Psoas muscle (tissue), 8 donors: ENCODE data around the gene NADK2. TPM values are rescaled to one million over a fixed set of nuclear protein-coding genes. Genes with fewer than 3 reads are reported as not detected.

Experiments used
- ATAC-seq, 4 donors: fragments of 200-7000 bp; cut with Tn5 transposase; one replicate each; pipeline ENCODE4 v1.9.1; 2020; ENCODE audit warnings: moderate library complexity in 3 of 4, mild to moderate bottlenecking in 2 of 4
- DNase-seq, 2 donors: peaks; one replicate each; pipeline ENCODE4 v3.0.0-alpha.2; 2020
- H3K27ac ChIP-seq: fragments of 200-600 bp; one replicate; pipeline ENCODE4 v1.8.0; 2022
- H3K27me3 ChIP-seq, 3 donors: fragments of 200-600 bp in 1 of 3; one replicate each; pipeline versions ENCODE4 v1.6.1 to v1.8.0; 2013 to 2022; ENCODE audit warnings: low read length in 2 of 3, mild to moderate bottlenecking in 2 of 3, moderate library complexity in 1 of 3; ENCODE audit not compliant: insufficient read depth in 3 of 3
- H3K36me3 ChIP-seq, 2 donors: fragments of 200-600 bp in 1 of 2; one replicate each; pipeline versions ENCODE4 v1.6.1 to v1.8.0; 2013 to 2022; ENCODE audit warnings: low read depth in 1 of 2, mild to moderate bottlenecking in 1 of 2, moderate library complexity in 1 of 2; ENCODE audit not compliant: insufficient read depth in 1 of 2
- H3K4me1 ChIP-seq: fragments of 200-600 bp; one replicate; pipeline ENCODE4 v1.8.0; 2022
- H3K4me3 ChIP-seq: fragments of 200-600 bp; one replicate; pipeline ENCODE4 v1.8.0; 2022; ENCODE audit warnings: mild to moderate bottlenecking
- H3K9me3 ChIP-seq: fragments of 200-600 bp; one replicate; pipeline ENCODE4 v1.8.0; 2022
- CTCF ChIP-seq: fragments of 200-600 bp; IDR thresholded peaks from one replicate; pipeline ENCODE4 v1.8.0; 2022; ENCODE audit warnings: antibody characterized with exemption
- WGBS, 3 donors: extraction: QIAGEN DNeasy Blood & Tissue Kit; methylation state at CpG; one replicate each; pipeline versions ENCODE4 v1.1.6 to v1.1.7; 2013; 5-methylcytosine and 5-hydroxymethylcytosine counted together
- intact Hi-C, 2 donors: fragments of 100-400 bp; cut with DNase I; formaldehyde crosslinking; loops; one replicate each; pipeline versions ENCODE4 v1.11.0 to v1.14.2; 2022
- polyA plus RNA-seq, 3 donors: library from polyadenylated mRNA; stranded (reverse); fragments of 200-250 nt; gene quantifications; one replicate each; pipeline ENCODE4 v1.2.3, GENCODE V29; 2013
- total RNA-seq, 4 donors: library from RNA; stranded (reverse); fragmentation: NEBNext Ultra II Directional in 2 of 4; extraction: Animal tissue kit (Norgen Biotek cat#: 25700) in 2 of 4; gene quantifications; one replicate each; pipeline versions ENCODE4 v1.2.1 to v1.2.4, GENCODE V29; 2021 to 2023
- donor health status: healthy with polysubstance abuse.
- donor health status: DM: no; HTN: no; CAD: no; lungs with moderate emphysema.
- donor health status: Bipolar disorder and iron deficiency.
- donor health status: healthy.
- donor health status: DM: yes; HTN: yes; CAD: no.
- donor health status: DM: no; HTN: no; CAD: no.
- donor health status: DM: no; HTN: no; CAD: no.
- donor health status: DM: yes; HTN: yes; CAD: no.

The NADK2 gene
- total and polyA plus RNA-seq, 7 donors: 13.4 to 46.6 (median 31.7) TPM

GRCh38 chr5:36164461-36164860 lies 77.3 kb downstream of the NADK2 start:
- intact Hi-C loops: no loop called here
- WGBS, 3 donors: 92 to 97% (median 95%) methylated on average over 4 of the region's 4 CpGs
- no peaks in the 10 kb centered on the region for H3K9me3 ChIP-seq
- DNase-seq (no peak), ATAC-seq (no peak)
- H3K36me3 ChIP-seq: peaks cover 7 to 90% of the 10 kb centered on the region in 2 donors
- H3K27ac ChIP-seq: no peak overlapping the region
- H3K27me3 ChIP-seq: no peaks in the 10 kb centered on the region
- H3K4me3 ChIP-seq: no peak overlapping the region
- H3K4me1 ChIP-seq: no peaks in the 10 kb centered on the region
- TF ChIP-seq CTCF: no peak

- DNase-seq (no peak), ATAC-seq (no peak)
- intact Hi-C loops: no loop called here
- no peak for TF ChIP-seq CTCF
- H3K27me3 ChIP-seq: no peaks in the 10 kb centered on the region
- H3K27ac ChIP-seq: no peak overlapping the region
- H3K36me3 ChIP-seq: peaks cover 2 to 86% of the 10 kb centered on the region in 2 donors
- no peaks in the 10 kb centered on the region for H3K4me1 ChIP-seq
- no peaks in the 10 kb centered on the region for H3K9me3 ChIP-seq
- WGBS, 3 donors: 81 to 86% (median 83%) methylated on average over 9 of the region's 9 CpGs
- no peak overlapping the region for H3K4me3 ChIP-seq
These were observed 78.8 kb downstream of the NADK2 start for GRCh38 chr5:36162810-36163486.

GRCh38 chr5:36161361-36161760 lies 80.4 kb downstream of the NADK2 start:
- DNase-seq (no peak), ATAC-seq (no peak)
- intact Hi-C loops: no loop called here
- H3K9me3 ChIP-seq: no peaks in the 10 kb centered on the region
- peaks cover 6% of the 10 kb centered on the region for H3K4me1 ChIP-seq
- peaks cover 2 to 76% of the 10 kb centered on the region in 2 donors for H3K36me3 ChIP-seq
- H3K27me3 ChIP-seq: no peaks in the 10 kb centered on the region
- no peak overlapping the region for H3K27ac ChIP-seq
- WGBS, 3 donors: 75 to 81% (median 80%) methylated on average over 4 of the region's 4 CpGs
- H3K4me3 ChIP-seq: no peak overlapping the region
- no peak for TF ChIP-seq CTCF

GRCh38 chr5:36160617-36161016 lies 81.1 kb downstream of the NADK2 start:
- intact Hi-C loops: no loop called here
- Histone ChIP-seq H3K27ac (no peak overlapping the region), H3K4me3 (no peak overlapping the region), H3K36me3 (peaks cover 2 to 69% of the 10 kb centered on the region in 2 donors), H3K9me3 (no peaks in the 10 kb centered on the region), H3K4me1 (peaks cover 13% of the 10 kb centered on the region), H3K27me3 (no peaks in the 10 kb centered on the region)
- no peak for TF ChIP-seq CTCF
- ATAC-seq (no peak), DNase-seq (no peak)
- WGBS, 3 donors: 67 to 75% (median 67%) methylated on average over 3 of the region's 3 CpGs

GRCh38 chr5:36158144-36158543 lies 83.6 kb downstream of the NADK2 start:
- DNase-seq: no peak
- 52 to 55% (median 54%) methylated on average over 2 of the region's 2 CpGs for WGBS, 3 donors
- no peak for TF ChIP-seq CTCF
- H3K36me3 ChIP-seq: peaks cover 5 to 52% of the 10 kb centered on the region in 2 donors
- ATAC-seq: no peak
- H3K9me3 ChIP-seq: no peaks in the 10 kb centered on the region
- no peak overlapping the region for H3K27ac ChIP-seq
- intact Hi-C loops: no loop called here
- H3K4me3 ChIP-seq: no peak overlapping the region
- peaks cover 16% of the 10 kb centered on the region for H3K4me1 ChIP-seq
- no peaks in the 10 kb centered on the region for H3K27me3 ChIP-seq
